Fibroblast of skin of left quadriceps (primary cell): ENCODE data around the gene KRT73.

ENCODE experiments used
- DNase-seq, 2 experiments: peaks; one replicate each; pipeline ENCODE4 v3.0.0-alpha.2; 2013; ENCODE audit warnings: low read depth in 2 of 2

The KRT73 gene

GRCh38 chr12:52618216-52618615, at the start of gene KRT73:
KRT73 (minus strand) TSS chr12:52618559; CDS start chr12:52618524, 35 bp downstream.
- no peak for DNase-seq

GRCh38 chr12:52667931-52668330, 49.6 kb upstream of the KRT73 start:
- DNase-seq: no peak

DNA sequence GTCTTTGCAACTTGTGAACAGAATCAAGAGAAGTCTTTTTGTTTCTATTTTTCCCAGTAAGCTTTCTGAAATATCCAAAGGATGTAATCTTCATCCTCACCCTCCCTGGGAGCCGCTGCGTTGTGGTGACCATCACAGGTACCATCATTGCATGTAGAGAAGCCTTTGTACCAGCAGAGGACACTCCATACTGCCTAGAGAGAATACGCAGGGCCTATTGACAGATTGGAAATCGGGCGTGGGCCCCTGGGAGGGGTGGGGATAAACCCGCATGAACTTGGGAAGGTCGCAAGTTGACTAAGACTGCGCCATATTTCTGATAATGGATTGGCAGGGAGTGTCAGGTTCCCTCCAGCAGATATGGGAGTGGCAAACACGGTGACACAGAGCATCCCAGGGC, 49.1 kb upstream of the KRT73 start:
- DNase-seq: no peak

- no peak for DNase-seq
These were observed 48.1 kb upstream of the KRT73 start for GRCh38 chr12:52666471-52666870.

- DNase-seq: no peak
These were observed 45.1 kb upstream of the KRT73 start for GRCh38 chr12:52663420-52663819.

GRCh38 chr12:52662918-52663229, 44.5 kb upstream of the KRT73 start:
- DNase-seq: no peak

- DNase-seq: no peak
These were observed 43.9 kb upstream of the KRT73 start for GRCh38 chr12:52662093-52662917.

DNA sequence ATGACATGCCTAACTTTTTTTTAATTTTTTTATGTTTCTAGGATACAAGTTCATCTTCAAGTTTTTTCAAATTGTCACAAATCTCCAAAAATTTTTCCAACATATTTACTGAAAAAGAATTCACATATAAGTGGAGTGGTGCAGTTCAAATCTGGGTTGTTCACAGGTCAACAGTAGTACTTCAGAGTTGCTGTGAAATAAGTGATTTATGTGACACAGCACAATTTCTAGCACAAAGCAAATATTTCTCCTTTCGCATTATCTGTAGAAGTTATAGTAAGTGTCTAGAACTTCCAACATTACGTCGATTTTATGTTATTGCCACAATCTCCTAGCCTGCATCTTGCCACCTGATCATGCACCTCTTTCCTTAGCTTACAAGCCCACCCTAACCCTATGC, 43.3 kb upstream of the KRT73 start:
- DNase-seq: no peak

DNA sequence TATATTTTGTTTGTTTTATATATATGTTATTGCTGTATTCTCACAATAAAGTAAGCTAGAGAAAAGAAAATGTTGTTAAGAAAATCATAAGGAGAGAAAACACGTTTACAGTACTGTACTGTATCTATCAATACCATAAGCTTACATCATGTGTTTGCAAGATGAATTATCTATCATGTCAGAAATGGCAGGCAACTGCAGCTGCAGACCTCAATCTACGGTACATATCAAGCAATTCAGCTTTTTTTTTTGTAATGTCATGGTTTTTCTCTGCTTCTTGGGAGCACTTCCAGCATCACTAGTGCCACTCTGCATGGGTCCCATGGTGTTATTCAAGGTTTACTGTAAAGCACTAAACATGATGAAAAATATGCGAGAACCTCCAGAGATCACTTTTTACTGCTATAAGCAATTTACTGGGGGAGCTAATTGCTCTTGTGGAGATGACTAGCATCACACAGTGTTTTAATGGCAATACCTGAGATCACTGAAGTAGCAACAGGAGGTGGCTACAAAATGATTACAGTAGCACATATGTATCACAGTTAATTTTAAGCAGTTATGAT, 42.7 kb upstream of the KRT73 start:
- no peak for DNase-seq

DNA sequence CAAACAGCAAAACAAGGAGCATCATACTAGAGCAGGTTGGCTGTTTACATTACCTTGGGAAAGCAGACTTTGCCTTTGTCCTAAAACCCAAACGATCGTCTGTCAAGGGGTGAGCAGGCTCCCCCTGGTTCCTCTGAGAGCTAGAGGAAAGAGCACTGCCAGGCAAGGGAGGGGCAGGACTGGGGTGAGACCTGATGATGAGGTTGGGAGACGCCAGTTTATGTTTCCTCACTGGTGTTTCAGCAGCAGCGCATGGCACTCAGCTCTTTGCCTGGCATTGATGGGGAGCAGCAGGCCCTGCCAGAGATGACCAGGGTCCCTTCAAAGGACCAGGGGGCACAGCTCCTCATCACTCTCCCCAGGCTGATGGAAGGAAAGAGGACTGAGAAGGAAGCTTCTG, 41.6 kb upstream of the KRT73 start:
- DNase-seq: no peak

GRCh38 chr12:52659395-52659794, 41.0 kb upstream of the KRT73 start:
- DNase-seq: no peak

DNA sequence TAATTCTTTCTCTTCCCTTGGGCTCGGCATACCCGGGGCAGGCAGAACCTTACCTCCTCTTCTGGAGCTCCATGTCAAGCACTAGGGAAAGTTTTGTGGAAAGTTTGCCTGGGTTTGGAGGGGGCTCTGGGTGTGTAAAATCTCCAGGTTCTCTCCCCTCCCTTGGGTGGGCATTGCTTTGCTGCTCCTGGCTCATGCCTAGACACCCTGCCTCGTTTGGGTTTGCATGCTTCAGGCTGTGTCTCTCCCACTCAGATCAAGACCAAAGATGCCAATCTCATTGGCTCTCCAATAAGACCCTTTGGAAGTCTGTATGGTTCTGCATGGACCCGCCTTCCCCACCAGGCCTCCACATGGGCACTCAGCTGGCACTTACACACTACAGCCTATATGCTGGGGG, 39.8 kb upstream of the KRT73 start:
- DNase-seq: no peak

- no peak for DNase-seq
These were observed 39.0 kb upstream of the KRT73 start for GRCh38 chr12:52657250-52657902.

DNA sequence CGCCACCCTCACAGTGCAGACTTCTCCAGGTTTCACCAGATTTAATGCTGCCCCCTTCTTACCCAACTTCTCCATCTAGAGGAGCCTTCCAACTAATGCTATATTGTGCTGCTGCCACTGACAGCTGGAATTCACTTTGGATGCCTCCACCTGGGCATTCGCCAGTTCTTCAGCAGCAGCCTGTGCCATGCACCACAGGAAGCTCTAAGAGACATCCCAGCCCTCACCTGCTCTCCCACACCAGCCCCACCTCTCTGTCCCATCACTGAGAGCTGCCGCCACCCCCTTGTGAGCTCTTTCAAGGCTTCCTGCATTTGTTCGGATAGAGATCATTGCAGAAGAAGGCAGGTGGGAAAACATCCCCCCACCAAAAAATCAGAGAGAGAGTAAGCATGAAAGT, 38.3 kb upstream of the KRT73 start:
- no peak for DNase-seq

DNA sequence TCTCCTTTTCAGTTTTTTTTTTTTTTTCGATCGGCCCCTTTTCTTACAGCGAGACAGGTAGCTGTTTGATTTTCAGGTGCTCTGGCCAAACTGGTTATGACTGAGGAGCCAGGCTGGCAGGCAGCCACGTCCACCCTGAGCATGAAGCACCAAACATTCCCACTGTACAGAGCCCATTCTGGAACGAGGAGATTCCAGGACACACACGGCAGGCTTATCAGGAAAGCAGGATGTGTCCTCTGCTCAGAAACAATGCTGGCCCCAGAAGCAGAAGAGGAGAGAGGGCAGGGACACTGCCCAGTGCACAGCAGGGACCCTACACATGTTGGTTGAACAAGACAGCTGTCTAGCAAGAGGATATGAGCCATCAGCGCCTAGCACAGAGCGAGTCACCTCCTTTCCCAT, 37.4 kb upstream of the KRT73 start:
- no peak for DNase-seq

DNA sequence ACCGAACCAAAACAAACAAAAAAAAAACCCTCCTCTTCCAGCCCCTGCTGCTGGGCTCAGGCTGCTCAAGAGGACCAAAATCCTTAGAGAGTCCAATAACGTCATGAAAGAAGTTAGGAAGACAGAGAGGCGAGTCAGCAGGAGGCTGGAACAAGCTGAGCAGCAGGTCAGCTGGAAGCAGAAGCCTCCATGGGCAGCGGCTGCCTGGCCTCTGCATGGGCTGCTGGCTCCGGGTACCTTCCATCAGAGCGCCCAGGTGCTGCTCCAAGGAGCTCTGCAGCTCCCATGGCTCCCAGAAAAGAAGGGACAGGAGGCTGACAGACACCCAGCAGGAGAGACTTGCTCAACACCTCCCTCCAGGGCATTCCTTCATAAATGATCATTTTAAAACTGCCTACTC, 36.9 kb upstream of the KRT73 start:
- no peak for DNase-seq

- no peak for DNase-seq
These were observed 33.4 kb upstream of the KRT73 start, which contains the start of gene KRT2 for GRCh38 chr12:52651726-52652261. KRT2 (minus strand) TSS chr12:52652211; CDS start chr12:52652142, 69 bp downstream.

DNA sequence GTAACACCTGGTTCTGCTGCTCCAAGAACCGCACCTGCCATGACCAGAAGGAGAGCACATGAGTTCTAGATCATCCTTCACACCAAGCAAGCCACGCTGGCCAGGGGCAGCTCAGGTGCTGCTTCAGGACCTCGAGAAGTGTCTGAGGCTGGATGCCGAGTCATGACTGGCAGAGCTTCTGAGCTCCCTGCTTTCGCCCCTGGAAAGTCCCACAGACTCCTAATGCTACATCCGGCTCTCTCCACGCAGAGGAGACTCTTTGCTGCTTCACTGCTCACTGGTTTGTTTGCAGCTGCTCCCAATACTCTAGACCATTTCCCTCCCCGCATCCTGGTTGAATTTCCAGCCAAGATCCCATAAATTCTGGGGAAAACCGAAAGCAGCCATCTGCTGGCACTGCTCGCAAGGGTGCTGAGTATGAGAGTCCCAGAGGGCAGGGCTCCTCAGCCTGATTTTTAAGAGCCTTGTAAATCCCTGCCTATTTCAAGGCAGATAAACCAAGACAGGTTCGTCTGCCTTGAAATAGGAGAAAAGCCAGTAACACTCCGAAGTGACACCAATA, 32.2 kb upstream of the KRT73 start:
- no peak for DNase-seq

DNA sequence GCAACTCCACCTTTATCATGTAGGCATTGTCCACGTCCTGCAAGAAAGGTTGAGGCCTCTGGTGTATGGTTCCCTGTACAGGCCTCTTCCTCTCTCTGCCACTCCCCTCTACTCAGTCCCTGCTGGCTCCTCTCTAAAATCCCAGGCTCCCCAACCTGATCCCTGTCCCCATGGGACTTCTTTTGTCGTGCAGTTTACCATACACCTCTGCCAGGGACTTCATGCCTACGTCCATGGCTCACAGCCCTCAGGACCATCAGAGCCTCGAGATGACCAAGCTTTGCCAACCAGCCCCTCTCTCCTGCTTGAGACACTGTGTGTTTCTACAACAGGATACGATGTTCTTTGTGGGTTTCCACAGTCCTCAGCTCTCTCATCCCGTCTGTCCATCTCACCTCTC, 30.7 kb upstream of the KRT73 start:
- DNase-seq: no peak

GRCh38 chr12:52648012-52648550, 29.7 kb upstream of the KRT73 start:
- DNase-seq: no peak

DNA sequence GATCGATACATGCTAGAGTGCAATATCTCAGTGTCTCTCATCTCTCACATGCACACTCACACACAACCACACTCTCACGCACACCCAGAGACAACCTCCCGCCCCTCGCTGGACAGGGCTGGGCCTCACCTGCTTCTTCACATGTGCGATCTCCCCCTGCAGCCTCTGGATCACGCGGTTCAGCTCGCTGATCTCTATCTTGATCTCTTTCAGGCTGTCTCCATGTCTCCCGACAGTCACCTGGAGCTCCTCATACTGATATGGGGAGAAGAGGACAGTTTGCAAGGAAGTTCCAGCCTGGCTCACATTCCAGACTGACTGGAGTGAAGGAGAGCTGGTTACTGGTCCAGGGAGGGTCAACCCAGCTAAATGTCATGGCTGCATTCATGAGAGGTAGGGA, 29.2 kb upstream of the KRT73 start:
- no peak for DNase-seq

GRCh38 chr12:52646613-52647012, 28.3 kb upstream of the KRT73 start:
- no peak for DNase-seq
